Body of pancreas (tissue), 4 donors: ENCODE measurements around the gene SEC61A1. TPM values are rescaled to one million over a fixed set of nuclear protein-coding genes. Genes with fewer than 3 reads are reported as not detected.

ENCODE experiments used
- ATAC-seq: fragments of 150-250 bp; one replicate; pipeline ENCODE4 v1.9.1; 2016
- DNase-seq, 4 donors: peaks; one replicate each; pipeline ENCODE4 v3.0.0-alpha.2; 2019
- H3K27ac ChIP-seq, 4 donors: fragments of 200-600 bp; sonication (generic); 1 replicate in 3 of 4; 2 replicates in 1 of 4; pipeline versions ENCODE4 v1.5.1 to v1.6.1; 2016 to 2019; ENCODE audit warnings: mild to moderate bottlenecking in 1 of 4, mixed read lengths in 1 of 4, moderate library complexity in 1 of 4
- H3K27me3 ChIP-seq, 2 donors: fragments of 200-600 bp; sonication (generic); one replicate each; pipeline ENCODE4 v1.6.0; 2016; ENCODE audit warnings: mild to moderate bottlenecking in 1 of 2
- H3K36me3 ChIP-seq, 2 donors: fragments of 200-600 bp; sonication (generic); replicated peaks in 1 of 2; 2 replicates each; pipeline ENCODE4 v1.5.1; 2016; ENCODE audit warnings: low read depth in 2 of 2; ENCODE audit not compliant: insufficient read depth in 1 of 2
- H3K4me1 ChIP-seq: fragments of 200-600 bp; sonication (generic); one replicate; pipeline ENCODE4 v1.6.0; 2016
- H3K4me3 ChIP-seq, 2 donors: fragments of 200-600 bp; sonication (generic); 1 replicate in 1 of 2; 2 replicates in 1 of 2; pipeline ENCODE4 v1.5.1; 2016 to 2019
- H3K9me3 ChIP-seq, 3 donors: fragments of 200-600 bp; sonication (generic); 1 replicate in 2 of 3; 2 replicates in 1 of 3; pipeline ENCODE4 v1.5.1; 2016
- POLR2A ChIP-seq, 3 donors: fragments of 450-650 bp; IDR thresholded peaks; one replicate each; pipeline ENCODE4 v1.6.1; 2016; ENCODE audit warnings: antibody characterized with exemption in 3 of 3, mild to moderate bottlenecking in 2 of 3
- WGBS, 2 donors: methylation state at CpG; one replicate each; pipeline ENCODE4 v1.1.5; 2017; 5-methylcytosine and 5-hydroxymethylcytosine counted together
- intact Hi-C: fragments of 100-400 bp; cut with DNase I; formaldehyde crosslinking; loops from one replicate; pipeline ENCODE4 v1.15.1; 2023
- total RNA-seq, 2 donors: library from RNA; depleted of rRNA; stranded (reverse); fragments of >200 nt; gene quantifications; one replicate each; pipeline ENCODE4 v1.1.0, GENCODE V29; 2016
- TF ChIP-seq, protein P1 (sequence below), 7 experiments: fragments of 450-650 bp in 4 of 7; fragments of 200-600 bp in 3 of 7; sonication (generic) in 3 of 7; IDR thresholded peaks; one replicate each; pipeline ENCODE4 v1.5.1; 2016 to 2019; ENCODE audit warnings: antibody characterized with exemption in 7 of 7

The SEC61A1 gene
- total RNA-seq, 2 donors from 2014 or later: 168 to 207 TPM

DNA sequence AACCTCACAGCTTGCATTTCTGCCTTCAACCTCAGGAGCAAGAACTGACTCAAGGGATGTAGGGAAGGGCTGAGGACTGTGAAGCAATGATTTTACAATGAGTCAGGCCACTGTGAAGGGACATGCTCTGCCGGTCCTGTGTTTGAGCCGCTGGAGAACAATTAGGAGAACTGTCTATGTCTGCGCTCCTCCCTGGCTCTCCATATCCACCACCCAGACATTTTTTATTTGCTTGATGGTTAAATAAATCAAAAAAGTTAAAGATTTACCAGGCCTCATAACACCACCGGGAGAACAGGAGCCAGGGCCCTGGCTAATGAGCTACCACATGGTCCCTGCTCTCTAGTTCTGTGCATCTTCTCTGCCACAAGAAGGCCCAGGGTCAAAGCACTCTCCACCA lies 29.6 kb downstream of the SEC61A1 start:
- peak; percentile 36 for ATAC-seq
- Histone ChIP-seq H3K4me1 (peaks cover 49% of the 10 kb centered on the region), H3K4me3 (no peak overlapping the region), H3K27ac (peak overlapping the region in 2 of 4 donors; percentile 52 to 59), H3K9me3 (no peaks in the 10 kb centered on the region), H3K27me3 (no peaks in the 10 kb centered on the region), H3K36me3 (no peaks in the 10 kb centered on the region)
- DNase-seq: peak in 3 of 4 donors; percentile 49 to 65 (median 56)
- TF ChIP-seq, protein P1, sequence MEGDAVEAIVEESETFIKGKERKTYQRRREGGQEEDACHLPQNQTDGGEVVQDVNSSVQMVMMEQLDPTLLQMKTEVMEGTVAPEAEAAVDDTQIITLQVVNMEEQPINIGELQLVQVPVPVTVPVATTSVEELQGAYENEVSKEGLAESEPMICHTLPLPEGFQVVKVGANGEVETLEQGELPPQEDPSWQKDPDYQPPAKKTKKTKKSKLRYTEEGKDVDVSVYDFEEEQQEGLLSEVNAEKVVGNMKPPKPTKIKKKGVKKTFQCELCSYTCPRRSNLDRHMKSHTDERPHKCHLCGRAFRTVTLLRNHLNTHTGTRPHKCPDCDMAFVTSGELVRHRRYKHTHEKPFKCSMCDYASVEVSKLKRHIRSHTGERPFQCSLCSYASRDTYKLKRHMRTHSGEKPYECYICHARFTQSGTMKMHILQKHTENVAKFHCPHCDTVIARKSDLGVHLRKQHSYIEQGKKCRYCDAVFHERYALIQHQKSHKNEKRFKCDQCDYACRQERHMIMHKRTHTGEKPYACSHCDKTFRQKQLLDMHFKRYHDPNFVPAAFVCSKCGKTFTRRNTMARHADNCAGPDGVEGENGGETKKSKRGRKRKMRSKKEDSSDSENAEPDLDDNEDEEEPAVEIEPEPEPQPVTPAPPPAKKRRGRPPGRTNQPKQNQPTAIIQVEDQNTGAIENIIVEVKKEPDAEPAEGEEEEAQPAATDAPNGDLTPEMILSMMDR (IDR thresholded peaks at IDR 0.05): no peak
- TF ChIP-seq POLR2A (IDR thresholded peaks at IDR 0.05): no peak
- 13 to 24% methylated on average over 4 of the region's 4 CpGs for WGBS, 2 donors
- intact Hi-C loops: no loop called here

DNA sequence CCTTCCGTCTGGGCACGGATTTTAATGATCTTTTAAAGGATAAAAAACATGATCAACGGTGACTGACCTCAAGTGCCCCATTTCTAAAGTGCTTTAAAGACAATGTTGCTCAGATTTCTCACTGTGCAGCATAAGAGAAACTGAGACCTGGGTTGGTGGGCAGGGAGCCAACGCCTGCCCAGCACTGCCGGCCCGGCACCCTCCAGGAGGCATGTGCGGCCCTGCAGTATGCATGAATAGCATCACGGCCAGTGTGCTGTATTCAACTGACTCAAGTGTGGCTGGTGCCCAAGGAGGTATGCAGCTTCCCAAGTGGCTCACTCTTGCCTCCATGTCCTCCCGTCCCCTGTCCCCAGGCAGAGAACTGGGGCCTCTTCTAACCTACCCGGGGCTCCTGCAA lies 30.3 kb downstream of the SEC61A1 start:
- no peaks in the 10 kb centered on the region for H3K27me3 ChIP-seq
- H3K9me3 ChIP-seq: no peaks in the 10 kb centered on the region
- intact Hi-C loops: no loop called here
- ATAC-seq (no peak), DNase-seq (no peak)
- TF ChIP-seq POLR2A (IDR thresholded peaks at IDR 0.05): no peak
- TF ChIP-seq, protein P1 (IDR thresholded peaks at IDR 0.05): no peak
- H3K36me3 ChIP-seq: no peaks in the 10 kb centered on the region
- 42 to 59% methylated on average over 5 to 10 of the region's 10 CpGs for WGBS, 2 donors
- H3K27ac ChIP-seq: peak overlapping the region in 1 of 4 donors; percentile 59
- H3K4me1 ChIP-seq: peaks cover 49% of the 10 kb centered on the region
- no peak overlapping the region for H3K4me3 ChIP-seq

DNA sequence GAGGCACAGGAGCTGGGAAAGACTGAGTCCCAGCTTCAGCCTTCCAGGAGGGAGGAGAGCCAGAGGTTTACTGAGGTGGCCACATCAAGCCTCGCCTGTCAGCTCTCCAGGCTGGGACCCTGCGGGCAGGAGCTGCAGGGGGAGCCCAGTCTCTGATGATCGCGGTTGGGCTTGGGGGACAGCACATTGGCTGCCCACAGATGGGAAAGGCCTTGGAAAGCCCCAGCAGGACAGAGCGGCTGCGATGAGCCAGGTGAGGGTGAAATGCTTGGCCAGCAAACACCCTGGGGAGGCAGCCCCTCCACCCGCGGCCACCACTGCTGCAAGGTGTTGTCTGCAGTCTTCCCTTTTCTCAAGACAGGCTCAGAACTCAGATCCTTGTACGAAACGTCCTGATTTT lies 31.2 kb downstream of the SEC61A1 start:
- intact Hi-C loops: no loop called here
- H3K27ac ChIP-seq: peak overlapping the region in 3 of 4 donors; percentile 55 to 79 (median 67)
- ATAC-seq: peak; percentile 15

DNA sequence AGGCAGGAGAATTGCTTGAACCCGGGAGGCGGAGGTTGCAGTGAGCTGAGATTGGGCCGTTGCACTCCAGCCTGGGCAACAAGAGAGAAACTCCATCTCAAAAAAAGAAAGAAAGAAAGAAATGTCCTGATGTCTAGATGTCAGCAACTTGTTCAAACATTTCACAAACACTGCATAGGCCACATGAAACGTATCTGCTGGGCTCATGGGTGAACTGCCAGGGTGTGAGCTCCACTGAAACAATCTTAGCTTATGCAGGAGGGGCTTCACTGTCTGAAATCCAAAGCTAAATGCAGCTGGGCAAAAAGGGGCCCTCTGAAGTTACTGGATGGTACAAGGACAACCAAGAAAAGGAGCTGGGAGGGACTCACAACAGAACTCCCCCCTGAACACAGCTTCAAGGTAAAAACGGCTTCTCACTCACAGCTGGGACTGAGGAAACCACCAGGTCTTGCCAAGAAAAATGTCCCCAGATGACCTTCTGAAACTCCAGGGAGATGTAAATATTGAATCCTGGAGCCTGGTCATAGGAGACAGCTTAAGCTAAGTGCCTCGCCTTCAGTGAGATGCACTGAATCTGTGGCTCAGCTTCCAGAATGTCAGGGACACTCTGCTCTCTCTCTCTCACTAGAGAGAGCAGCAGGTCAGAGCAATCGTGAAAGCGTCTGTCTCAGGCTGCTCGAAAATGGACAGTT lies 31.9 kb downstream of the SEC61A1 start:
- 32 to 37% methylated on average over 9 of the region's 9 CpGs for WGBS, 2 donors
- H3K27me3 ChIP-seq: no peaks in the 10 kb centered on the region
- ATAC-seq (peak; percentile 90), DNase-seq (peak; percentile 59 to 84 (median 72))
- peak overlapping the region in 3 of 4 donors; percentile 55 to 79 (median 67) for H3K27ac ChIP-seq
- no peaks in the 10 kb centered on the region for H3K9me3 ChIP-seq
- TF ChIP-seq POLR2A (IDR thresholded peaks at IDR 0.05): peak in 1 of 3 donors; percentile 34
- TF ChIP-seq, protein P1 (IDR thresholded peaks at IDR 0.05): no peak
- intact Hi-C loops: no loop called here
- H3K4me1 ChIP-seq: peaks cover 49% of the 10 kb centered on the region
- no peaks in the 10 kb centered on the region for H3K36me3 ChIP-seq
- no peak overlapping the region for H3K4me3 ChIP-seq

More for the DNA sequence above, 31.2 kb downstream of the SEC61A1 start:
- WGBS, 2 donors: 38 to 51% methylated on average over 3 to 10 of the region's 10 CpGs
- no peaks in the 10 kb centered on the region for H3K27me3 ChIP-seq
- H3K4me3 ChIP-seq: no peak overlapping the region
- TF ChIP-seq POLR2A (IDR thresholded peaks at IDR 0.05): no peak
- TF ChIP-seq, protein P1 (IDR thresholded peaks at IDR 0.05): no peak
- H3K9me3 ChIP-seq: no peaks in the 10 kb centered on the region
- H3K36me3 ChIP-seq: no peaks in the 10 kb centered on the region
- peak in 2 of 4 donors; percentile 40 to 45 for DNase-seq
- peaks cover 49% of the 10 kb centered on the region for H3K4me1 ChIP-seq

DNA sequence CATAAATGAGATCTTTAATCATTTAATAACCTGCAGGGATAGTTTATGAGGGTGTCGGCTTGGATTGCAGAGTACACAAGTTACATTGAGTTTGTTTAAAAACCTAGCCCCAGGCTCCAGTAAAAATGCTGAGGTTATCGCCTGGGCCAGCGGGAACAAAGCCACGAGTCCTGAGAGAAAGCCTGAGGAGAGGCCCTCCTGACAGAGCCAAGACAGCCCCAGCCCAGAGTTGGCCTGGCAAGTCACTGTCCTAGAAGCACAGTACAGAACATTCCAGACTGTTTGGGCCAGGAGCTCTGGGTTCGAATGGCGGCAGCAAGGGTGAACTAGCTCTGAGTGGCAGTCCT lies 32.4 kb downstream of the SEC61A1 start:
- H3K27me3 ChIP-seq: no peaks in the 10 kb centered on the region
- no peaks in the 10 kb centered on the region for H3K36me3 ChIP-seq
- intact Hi-C loops: no loop called here
- H3K4me1 ChIP-seq: peaks cover 49% of the 10 kb centered on the region
- TF ChIP-seq, protein P1 (IDR thresholded peaks at IDR 0.05): no peak
- TF ChIP-seq POLR2A (IDR thresholded peaks at IDR 0.05): no peak
- H3K9me3 ChIP-seq: no peaks in the 10 kb centered on the region
- WGBS, 2 donors: 38 to 51% methylated on average over 6 of the region's 6 CpGs
- ATAC-seq: peak; percentile 7
- DNase-seq: no peak
- peak overlapping the region; percentile 20 to 79 (median 61) for H3K27ac ChIP-seq
- H3K4me3 ChIP-seq: no peak overlapping the region
